Esophagus muscularis mucosa (tissue), 4 donors: ENCODE data around the gene TRIM9. TPM values are rescaled to one million over a fixed set of nuclear protein-coding genes. Genes with fewer than 3 reads are reported as not detected.

Experiments
- DNase-seq: peaks from one replicate; pipeline ENCODE4 v3.0.0-alpha.2; 2017; ENCODE audit errors: extremely low spot score
- H3K27ac ChIP-seq, 4 donors: fragments of 200-600 bp; sonication (generic); replicated peaks in 1 of 4; 1 replicate in 3 of 4; 2 replicates in 1 of 4; pipeline ENCODE4 v1.5.1; 2016 to 2019; ENCODE audit warnings: mild to moderate bottlenecking in 1 of 4
- H3K27me3 ChIP-seq, 4 donors: fragments of 200-600 bp; sonication (generic); one replicate each; pipeline versions ENCODE4 v1.5.1 to v1.6.0; 2016 to 2019
- H3K36me3 ChIP-seq, 4 donors: fragments of 200-600 bp; sonication (generic); one replicate each; pipeline ENCODE4 v1.5.1; 2016 to 2019
- H3K4me1 ChIP-seq, 4 donors: fragments of 200-600 bp; sonication (generic); one replicate each; pipeline ENCODE4 v1.5.1; 2016 to 2019
- H3K4me3 ChIP-seq, 4 donors: fragments of 200-600 bp; sonication (generic); 1 replicate in 2 of 4; 2 replicates in 2 of 4; pipeline ENCODE4 v1.5.1; 2016 to 2019; ENCODE audit warnings: mild to moderate bottlenecking in 4 of 4, moderate library complexity in 1 of 4
- H3K9me3 ChIP-seq, 4 donors: fragments of 200-600 bp; sonication (generic); 1 replicate in 3 of 4; 2 replicates in 1 of 4; pipeline ENCODE4 v1.5.1; 2016 to 2019
- EP300 ChIP-seq: sonication (generic); formaldehyde crosslinking; IDR thresholded peaks from one replicate; pipeline ENCODE4 v1.6.1; 2017; ENCODE audit warnings: antibody characterized with exemption
- POLR2A ChIP-seq: fragments of 450-650 bp; IDR thresholded peaks from one replicate; pipeline ENCODE4 v1.6.1; 2017; ENCODE audit warnings: antibody characterized with exemption, moderate library complexity, mild to moderate bottlenecking, low read depth
- POLR2AphosphoS5 ChIP-seq, 2 donors: sonication (generic); formaldehyde crosslinking; IDR thresholded peaks; one replicate each; pipeline ENCODE4 v1.6.1; 2017; ENCODE audit warnings: antibody characterized with exemption in 2 of 2
- WGBS: methylation state at CpG from one replicate; pipeline ENCODE4 v1.1.5; 2018; 5-methylcytosine and 5-hydroxymethylcytosine counted together
- intact Hi-C: fragments of 100-400 bp; cut with DNase I; formaldehyde crosslinking; loops from one replicate; pipeline ENCODE4 v1.15.1; 2023
- total RNA-seq, 4 donors: library from RNA; depleted of rRNA; stranded (reverse); fragments of >200 nt; gene quantifications; one replicate each; pipeline versions ENCODE4 v1.1.0 to v1.2.1, GENCODE V29; 2016
- TF ChIP-seq, protein P1 (sequence below), 3 experiments: fragments of 200-600 bp in 2 of 3; fragments of 450-650 bp in 1 of 3; sonication (generic) in 2 of 3; IDR thresholded peaks; one replicate each; pipeline ENCODE4 v1.5.1; 2017 to 2019; ENCODE audit warnings: antibody characterized with exemption in 3 of 3, mild to moderate bottlenecking in 2 of 3, moderate library complexity in 1 of 3

Gene TRIM9
- total RNA-seq, 4 donors from 2014 or later: 0.58 to 1.7 (median 0.76) TPM

DNA sequence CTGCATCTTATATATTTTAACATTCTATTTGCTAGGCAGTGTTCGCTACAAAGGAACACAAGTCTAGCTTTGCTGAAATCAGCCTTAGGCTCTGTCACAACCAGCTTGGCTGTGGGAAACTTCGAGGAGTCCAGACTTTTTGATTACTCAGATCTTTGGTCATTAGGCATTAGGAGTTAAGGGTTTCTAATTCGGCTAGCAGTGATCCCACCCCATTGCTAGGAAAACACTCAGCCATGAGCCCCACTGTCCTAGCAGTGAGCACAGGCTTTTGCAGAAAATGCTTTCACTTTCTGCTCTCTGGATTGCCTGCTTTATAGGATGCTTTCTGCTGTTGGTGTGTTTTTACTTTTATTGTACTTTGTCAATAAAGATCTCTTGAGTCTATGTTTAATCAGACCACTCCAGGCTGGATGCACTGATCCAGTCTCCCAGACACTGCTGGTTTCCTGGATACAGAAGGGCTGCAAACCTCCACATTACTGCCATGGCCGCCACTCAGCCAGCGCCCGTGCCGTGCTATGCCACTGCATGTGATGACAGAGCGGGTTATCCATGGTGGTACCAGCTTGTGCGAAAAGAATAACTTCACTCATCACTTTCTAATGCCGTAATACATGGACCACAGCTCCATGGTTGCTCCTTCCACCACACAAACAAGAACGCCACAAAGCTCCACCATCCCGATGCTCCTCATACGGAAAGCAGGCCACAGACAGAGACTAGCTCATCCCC lies 109.6 kb downstream of the TRIM9 start:
- H3K9me3 ChIP-seq: no peaks in the 10 kb centered on the region
- DNase-seq: no peak
- no peak overlapping the region for H3K27ac ChIP-seq
- TF ChIP-seq POLR2A (no peak), EP300 (no peak), POLR2AphosphoS5 (IDR thresholded peaks at IDR 0.05) (no peak)
- no peaks in the 10 kb centered on the region for H3K4me1 ChIP-seq
- intact Hi-C loops: no loop called here
- no peaks in the 10 kb centered on the region for H3K36me3 ChIP-seq
- WGBS: 91% methylated on average over 13 of the region's 13 CpGs
- no peak overlapping the region for H3K4me3 ChIP-seq
- no peaks in the 10 kb centered on the region for H3K27me3 ChIP-seq

DNA sequence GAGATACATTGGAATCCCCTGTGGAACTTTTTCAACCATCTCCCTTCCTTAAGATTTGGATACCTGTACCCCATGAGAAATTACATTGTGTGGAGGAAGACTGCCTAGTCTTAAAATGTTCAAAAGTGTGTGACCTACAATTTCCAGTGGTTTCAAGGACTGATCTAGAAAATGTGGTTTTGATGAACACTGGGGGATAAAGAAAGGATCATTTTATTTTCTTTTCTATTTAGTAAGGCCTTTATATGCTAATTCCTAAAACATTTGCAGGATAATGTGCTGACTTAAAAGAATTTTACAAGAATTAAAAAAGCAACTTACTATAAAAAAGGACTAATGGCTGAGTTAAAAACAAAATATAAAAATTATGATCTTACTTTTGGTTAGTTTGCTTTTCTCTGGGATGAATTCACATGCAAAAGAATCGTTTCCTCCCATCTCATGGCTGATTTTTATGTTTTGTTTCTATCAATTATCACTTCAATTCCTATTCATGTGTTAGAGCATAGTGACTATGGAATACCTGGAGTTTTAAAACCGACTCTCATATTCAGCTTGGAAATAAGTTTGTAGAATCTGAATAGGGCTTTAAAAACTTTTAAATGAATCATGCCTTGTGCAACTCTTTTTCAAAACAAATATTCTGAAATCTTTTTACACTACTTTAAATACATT lies 110.7 kb downstream of the TRIM9 start:
- intact Hi-C loops: no loop called here
- no peaks in the 10 kb centered on the region for H3K4me1 ChIP-seq
- H3K4me3 ChIP-seq: no peak overlapping the region
- no peak for DNase-seq
- no peaks in the 10 kb centered on the region for H3K36me3 ChIP-seq
- no peak overlapping the region for H3K27ac ChIP-seq
- WGBS: 90% methylated on average over 2 of the region's 2 CpGs
- TF ChIP-seq POLR2AphosphoS5 (IDR thresholded peaks at IDR 0.05): no peak
- no peak for TF ChIP-seq EP300
- TF ChIP-seq, protein P1, sequence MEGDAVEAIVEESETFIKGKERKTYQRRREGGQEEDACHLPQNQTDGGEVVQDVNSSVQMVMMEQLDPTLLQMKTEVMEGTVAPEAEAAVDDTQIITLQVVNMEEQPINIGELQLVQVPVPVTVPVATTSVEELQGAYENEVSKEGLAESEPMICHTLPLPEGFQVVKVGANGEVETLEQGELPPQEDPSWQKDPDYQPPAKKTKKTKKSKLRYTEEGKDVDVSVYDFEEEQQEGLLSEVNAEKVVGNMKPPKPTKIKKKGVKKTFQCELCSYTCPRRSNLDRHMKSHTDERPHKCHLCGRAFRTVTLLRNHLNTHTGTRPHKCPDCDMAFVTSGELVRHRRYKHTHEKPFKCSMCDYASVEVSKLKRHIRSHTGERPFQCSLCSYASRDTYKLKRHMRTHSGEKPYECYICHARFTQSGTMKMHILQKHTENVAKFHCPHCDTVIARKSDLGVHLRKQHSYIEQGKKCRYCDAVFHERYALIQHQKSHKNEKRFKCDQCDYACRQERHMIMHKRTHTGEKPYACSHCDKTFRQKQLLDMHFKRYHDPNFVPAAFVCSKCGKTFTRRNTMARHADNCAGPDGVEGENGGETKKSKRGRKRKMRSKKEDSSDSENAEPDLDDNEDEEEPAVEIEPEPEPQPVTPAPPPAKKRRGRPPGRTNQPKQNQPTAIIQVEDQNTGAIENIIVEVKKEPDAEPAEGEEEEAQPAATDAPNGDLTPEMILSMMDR (IDR thresholded peaks at IDR 0.05): no peak
- TF ChIP-seq POLR2A: no peak
- H3K9me3 ChIP-seq: no peaks in the 10 kb centered on the region
- H3K27me3 ChIP-seq: no peaks in the 10 kb centered on the region

DNA sequence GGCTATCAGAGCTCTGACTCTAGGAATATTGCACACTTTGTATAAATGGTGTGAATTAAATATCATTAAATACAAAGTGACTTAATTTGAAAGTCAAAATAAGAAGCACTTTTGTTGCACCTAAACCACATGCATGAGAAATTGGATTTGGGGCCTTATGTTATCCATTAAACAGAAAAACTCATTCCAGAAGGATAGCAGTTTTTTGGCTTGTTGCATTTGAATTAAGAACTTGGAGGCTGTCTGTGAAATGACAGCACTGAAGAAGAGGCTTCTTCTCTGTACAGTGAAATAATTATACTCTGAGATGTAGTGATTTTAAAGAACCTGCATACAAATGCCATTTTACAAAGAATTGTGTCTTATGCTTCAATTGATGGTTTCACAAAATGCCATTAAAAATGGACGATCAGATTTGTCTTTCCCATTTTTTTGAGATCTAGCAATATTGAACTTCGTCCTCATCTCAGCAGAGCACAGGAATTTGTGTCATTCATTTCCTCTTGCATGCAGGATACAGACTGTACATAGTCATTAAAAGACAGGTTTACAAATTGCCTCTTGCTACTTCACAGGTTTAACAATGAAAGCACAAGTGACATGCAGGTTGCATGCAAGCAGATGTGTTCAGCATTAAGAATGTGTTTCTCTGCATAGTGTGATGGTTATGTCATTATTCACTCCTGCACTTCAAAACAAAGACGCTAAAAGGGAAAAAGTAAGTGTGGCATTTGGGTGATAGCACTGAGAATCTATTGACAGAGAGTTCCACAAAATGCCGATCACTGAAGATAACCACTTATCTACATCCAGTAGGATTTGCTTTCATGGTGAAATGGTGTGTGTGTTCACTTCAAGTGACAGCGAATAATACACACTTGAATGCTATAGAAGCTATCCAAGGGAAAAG lies 114.7 kb downstream of the TRIM9 start:
- H3K9me3 ChIP-seq: no peaks in the 10 kb centered on the region
- no peak for DNase-seq
- H3K27me3 ChIP-seq: no peaks in the 10 kb centered on the region
- 66% methylated on average over 5 of the region's 5 CpGs for WGBS
- H3K36me3 ChIP-seq: no peaks in the 10 kb centered on the region
- no peak for TF ChIP-seq EP300
- no peak overlapping the region for H3K27ac ChIP-seq
- intact Hi-C loops: no loop called here
- H3K4me3 ChIP-seq: no peak overlapping the region
- H3K4me1 ChIP-seq: no peaks in the 10 kb centered on the region

DNA sequence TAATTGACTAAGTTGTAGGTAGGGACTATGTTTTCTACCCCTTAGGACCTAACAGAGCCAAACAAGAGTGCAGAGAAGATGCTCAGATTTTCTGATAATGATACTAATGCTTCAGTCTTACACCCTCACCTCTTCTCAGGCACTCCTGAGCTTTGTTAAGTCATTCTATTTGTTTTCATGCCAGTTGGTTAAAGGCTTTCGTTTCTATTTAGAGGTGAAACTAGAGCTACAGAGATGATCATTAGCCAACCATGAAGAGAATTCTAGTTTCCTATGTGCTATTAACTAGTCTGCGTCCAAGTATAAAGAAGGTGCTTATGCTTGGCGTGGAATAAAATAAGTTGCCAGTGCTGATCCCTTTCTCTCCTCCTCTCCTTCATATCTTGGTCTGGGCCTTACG lies 116.0 kb downstream of the TRIM9 start:
- no peak for DNase-seq
- 92% methylated on average over 4 of the region's 4 CpGs for WGBS
- Histone ChIP-seq H3K4me1 (peaks cover 0 to 4% (median 2%) of the 10 kb centered on the region in 4 donors), H3K4me3 (no peak overlapping the region), H3K36me3 (no peaks in the 10 kb centered on the region), H3K9me3 (no peaks in the 10 kb centered on the region), H3K27ac (no peak overlapping the region), H3K27me3 (no peaks in the 10 kb centered on the region)
- intact Hi-C loops: no loop called here
- TF ChIP-seq, protein P1 (IDR thresholded peaks at IDR 0.05): no peak
- no peak for TF ChIP-seq POLR2A
- no peak for TF ChIP-seq EP300
- no peak for TF ChIP-seq POLR2AphosphoS5 (IDR thresholded peaks at IDR 0.05)

DNA sequence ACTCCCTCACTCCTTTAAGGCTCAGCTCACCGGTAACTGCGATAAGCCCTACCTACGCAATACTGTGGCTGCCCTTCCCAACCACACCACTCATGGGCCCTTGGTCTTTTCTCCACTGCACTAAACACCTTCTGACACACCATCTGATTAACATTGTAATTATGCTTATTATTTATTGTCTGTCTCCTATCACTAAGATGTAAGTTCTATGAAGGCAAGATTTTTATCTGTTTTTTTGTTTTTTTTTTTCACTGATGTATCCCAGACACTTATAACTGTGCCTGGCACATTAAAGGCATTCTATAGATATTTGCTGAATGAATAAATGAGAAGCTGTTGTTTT lies 116.4 kb downstream of the TRIM9 start:
- intact Hi-C loops: no loop called here
- Histone ChIP-seq H3K27ac (no peak overlapping the region), H3K4me1 (peaks cover 0 to 5% (median 2%) of the 10 kb centered on the region in 4 donors), H3K36me3 (no peaks in the 10 kb centered on the region), H3K9me3 (no peaks in the 10 kb centered on the region), H3K27me3 (no peaks in the 10 kb centered on the region), H3K4me3 (no peak overlapping the region)
- no peak for TF ChIP-seq POLR2A
- no peak for TF ChIP-seq POLR2AphosphoS5 (IDR thresholded peaks at IDR 0.05)
- TF ChIP-seq EP300: no peak
- TF ChIP-seq, protein P1 (IDR thresholded peaks at IDR 0.05): no peak
- no peak for DNase-seq
- WGBS: 95% methylated on average over 3 of the region's 3 CpGs
